Keratinocyte (primary cell): ENCODE results near the gene OSBPL10. TPM values are rescaled to one million over a fixed set of nuclear protein-coding genes. Genes with fewer than 3 reads are reported as not detected.

Experiments used
- DNase-seq: peaks from one replicate; pipeline ENCODE4 v3.0.0-alpha.2; 2011; ENCODE audit warnings: low read depth, missing footprints, low spot score
- FAIRE-seq: peaks from 2 replicates; lab custom pipeline; 2011; peaks lifted over from hg19 to GRCh38; lab: Jason Lieb, UNC
- H2AFZ ChIP-seq: 2 replicates; pipeline ENCODE4 v1.6.0; 2012; ENCODE audit warnings: low read length, control low read depth, inconsistent platforms; ENCODE audit not compliant: control insufficient read depth
- H3K27ac ChIP-seq: 2 replicates; pipeline ENCODE4 v1.5.1; 2011; ENCODE audit warnings: low read length; ENCODE audit not compliant: control insufficient read depth, insufficient read depth
- H3K27me3 ChIP-seq: 3 replicates; pipeline ENCODE4 v1.6.0; 2011; ENCODE audit warnings: low read length; ENCODE audit not compliant: control insufficient read depth, insufficient read depth; ENCODE audit errors: extremely low read depth
- H3K36me3 ChIP-seq, 2 experiments: 2 replicates in 1 of 2; 3 replicates in 1 of 2; pipeline ENCODE4 v1.5.1; 2011; ENCODE audit warnings: low read length in 2 of 2, mild to moderate bottlenecking in 1 of 2; ENCODE audit not compliant: control insufficient read depth in 2 of 2, insufficient read depth in 2 of 2; ENCODE audit errors: extremely low read depth in 1 of 2
- H3K4me1 ChIP-seq: 3 replicates; pipeline ENCODE4 v1.5.1; 2011; ENCODE audit warnings: low read length; ENCODE audit not compliant: control insufficient read depth, insufficient read depth; ENCODE audit errors: extremely low read depth
- H3K4me2 ChIP-seq: 3 replicates; pipeline ENCODE4 v1.6.0; 2011; ENCODE audit warnings: low read depth, low read length; ENCODE audit not compliant: control insufficient read depth, insufficient read depth; ENCODE audit errors: extremely low read depth
- H3K4me3 ChIP-seq, 3 experiments: fragments of 200-600 bp in 1 of 3; sonication (generic) in 1 of 3; 2 replicates in 2 of 3; 3 replicates in 1 of 3; pipeline ENCODE4 v1.5.1; 2011 to 2016; ENCODE audit warnings: low read length in 3 of 3, mild to moderate bottlenecking in 3 of 3, control low read depth in 2 of 3, inconsistent platforms in 1 of 3, low read depth in 1 of 3, mixed read lengths in 1 of 3, mixed run types in 1 of 3, moderate library complexity in 1 of 3; ENCODE audit not compliant: control insufficient read depth in 2 of 3, insufficient read depth in 2 of 3; ENCODE audit errors: extremely low read depth in 1 of 3
- H3K79me2 ChIP-seq: 2 replicates; pipeline ENCODE4 v1.6.0; 2012; ENCODE audit warnings: low read length; ENCODE audit not compliant: control insufficient read depth, insufficient read depth
- H3K9ac ChIP-seq: 3 replicates; pipeline ENCODE4 v1.6.0; 2011; ENCODE audit warnings: low read length; ENCODE audit not compliant: control insufficient read depth, insufficient read depth; ENCODE audit errors: extremely low read depth
- H3K9me1 ChIP-seq: 3 replicates; pipeline ENCODE4 v1.6.0; 2011; ENCODE audit warnings: low read length; ENCODE audit not compliant: control insufficient read depth, insufficient read depth; ENCODE audit errors: extremely low read depth
- H3K9me3 ChIP-seq: 2 replicates; pipeline ENCODE4 v1.5.1; 2012; ENCODE audit warnings: low read depth, low read length; ENCODE audit not compliant: control insufficient read depth
- H4K20me1 ChIP-seq: 3 replicates; pipeline ENCODE4 v1.6.0; 2011; ENCODE audit warnings: low read length; ENCODE audit not compliant: control insufficient read depth, insufficient read depth; ENCODE audit errors: extremely low read depth
- CTCF ChIP-seq, 3 experiments: IDR thresholded peaks in 1 of 3; conservative IDR thresholded peaks in 1 of 3; optimal IDR thresholded peaks in 1 of 3; 2 replicates in 2 of 3; 3 replicates in 1 of 3; pipeline versions ENCODE3 to v1.5.1; 2011; ENCODE audit warnings: low read length in 3 of 3, mild to moderate bottlenecking in 3 of 3, moderate library complexity in 2 of 3, control low read depth in 1 of 3, inconsistent platforms in 1 of 3; ENCODE audit not compliant: insufficient read depth in 2 of 3; ENCODE audit errors: extremely low read depth in 1 of 3
- EZH2 ChIP-seq: IDR thresholded peaks from one replicate; pipeline ENCODE4 v1.6.1; 2012; ENCODE audit warnings: inconsistent platforms, mild to moderate bottlenecking, low read length, moderate library complexity
- dilution Hi-C: fragments of 300-500 bp; cut with MboI; formaldehyde crosslinking; loops from one replicate; pipeline ENCODE4 v1.7.0; 2020; ENCODE audit warnings: low sequenced_read_pairs; ENCODE audit not compliant: extremely low pct_ligation_motif_present
- polyA plus RNA-seq, 5 experiments: library from polyadenylated mRNA; depleted of rRNA in 3 of 5; stranded (reverse) in 3 of 5; stranded (forward) in 1 of 5; unstranded in 1 of 5; fragments of >200 nt; gene quantifications; 1 replicate in 1 of 5; 2 replicates in 3 of 5; 3 replicates in 1 of 5; pipeline versions ENCODE4 v1.2.1 to v1.2.3, GENCODE V29; 2011 to 2012; ENCODE audit warnings: missing spikeins in 2 of 5, low read depth in 1 of 5, low replicate concordance in 1 of 5

The OSBPL10 gene
- polyA plus RNA-seq, 1 donor (not counting 4 experiments of a cell fraction or from before 2014, with no cell fraction given), result 50.1 TPM

GRCh38 chr3:31652296-31652695 is 328.8 kb downstream of the OSBPL10 start:
- DNase-seq (no peak), FAIRE-seq (peak; percentile 9)
- TF ChIP-seq EZH2 (no peak), CTCF (optimal IDR thresholded peaks at IDR 0.05 in 1 of 3, IDR thresholded peaks at IDR 0.05 in 1 of 3, conservative IDR thresholded peaks at IDR 0.05 in 1 of 3; ENCODE audit: extremely low read depth in 1 of 3, insufficient read depth in 2 of 3, low read length in 3 of 3) (no peak)
- Histone ChIP-seq H3K9me3 (no peaks in the 10 kb centered on the region), H3K4me1 (no peaks in the 10 kb centered on the region), H3K4me3 (no peak overlapping the region), H3K9me1 (no peaks in the 10 kb centered on the region), H3K79me2 (no peaks in the 10 kb centered on the region), H3K27ac (no peak overlapping the region), H3K36me3 (peaks cover 5 to 7% of the 10 kb centered on the region in 2 experiments), H3K27me3 (no peaks in the 10 kb centered on the region), H3K4me2 (no peak overlapping the region), H3K9ac (no peak overlapping the region), H4K20me1 (no peaks in the 10 kb centered on the region), H2AFZ (no peak overlapping the region)
- dilution Hi-C loops, result no loop called here

GRCh38 chr3:31648286-31648968 is 332.6 kb downstream of the OSBPL10 start:
- FAIRE-seq (no peak), DNase-seq (no peak)
- H3K79me2 ChIP-seq, result no peaks in the 10 kb centered on the region
- H3K9me3 ChIP-seq, result no peaks in the 10 kb centered on the region
- H3K27ac ChIP-seq, result no peak overlapping the region
- no peaks in the 10 kb centered on the region for H4K20me1 ChIP-seq
- H3K4me3 ChIP-seq, result no peak overlapping the region
- no peak for TF ChIP-seq EZH2
- TF ChIP-seq CTCF (optimal IDR thresholded peaks at IDR 0.05 in 1 of 3, IDR thresholded peaks at IDR 0.05 in 1 of 3, conservative IDR thresholded peaks at IDR 0.05 in 1 of 3; ENCODE audit: extremely low read depth in 1 of 3, insufficient read depth in 2 of 3, low read length in 3 of 3), result no peak
- H2AFZ ChIP-seq, result no peak overlapping the region
- no peaks in the 10 kb centered on the region for H3K27me3 ChIP-seq
- H3K4me2 ChIP-seq, result no peak overlapping the region
- H3K9me1 ChIP-seq, result no peaks in the 10 kb centered on the region
- dilution Hi-C loops, result no loop called here
- H3K9ac ChIP-seq, result no peak overlapping the region
- H3K4me1 ChIP-seq, result no peaks in the 10 kb centered on the region
- H3K36me3 ChIP-seq, result peaks cover 5 to 8% of the 10 kb centered on the region in 2 experiments
